Measurements from ENCODE around the gene UVRAG. TPM values are rescaled to one million over a fixed set of nuclear protein-coding genes. Genes with fewer than 3 reads are reported as not detected.
"Not testable (repeated sequence)": the region's sequence is repeated elsewhere in the genome, so short reads cannot be mapped to it uniquely, and the experiment has no call there.

UVRAG gene
- polyA plus RNA-seq, 4 donors: 17.1 to 21.4 (median 18.3) TPM

GRCh38 chr11:75873417-75874221 is 58.6 kb downstream of the UVRAG start:
- no peak for DNase-seq (ENCODE audit: low read depth in 4 of 4, low spot score in 3 of 4)

GRCh38 chr11:75874684-75875341 is 59.8 kb downstream of the UVRAG start:
- no peak for DNase-seq (ENCODE audit: low read depth in 4 of 4, low spot score in 3 of 4)

- not testable (repeated sequence) for DNase-seq (ENCODE audit: low read depth in 4 of 4, low spot score in 3 of 4)
Observed at GRCh38 chr11:75877327-75877726, 62.3 kb downstream of the UVRAG start.

GRCh38 chr11:75877931-75878330 is 62.9 kb downstream of the UVRAG start:
- not testable (repeated sequence) for DNase-seq (ENCODE audit: low read depth in 4 of 4, low spot score in 3 of 4)

- no peak for DNase-seq (ENCODE audit: low read depth in 4 of 4, low spot score in 3 of 4)
Observed at GRCh38 chr11:75878933-75879332, 63.9 kb downstream of the UVRAG start.

GRCh38 chr11:75879737-75880136 is 64.7 kb downstream of the UVRAG start:
- DNase-seq (ENCODE audit: low read depth in 4 of 4, low spot score in 3 of 4): no peak

GRCh38 chr11:75880343-75880742 is 65.3 kb downstream of the UVRAG start:
- not testable (repeated sequence) for DNase-seq (ENCODE audit: low read depth in 4 of 4, low spot score in 3 of 4)

- DNase-seq (ENCODE audit: low read depth in 4 of 4, low spot score in 3 of 4): no peak
Observed at GRCh38 chr11:75884321-75884720, 69.3 kb downstream of the UVRAG start.

GRCh38 chr11:75888416-75888815 is 73.4 kb downstream of the UVRAG start:
- DNase-seq (ENCODE audit: low read depth in 4 of 4, low spot score in 3 of 4): no peak

- DNase-seq (ENCODE audit: low read depth in 4 of 4, low spot score in 3 of 4): no peak
Observed at GRCh38 chr11:75891947-75892739, 77.1 kb downstream of the UVRAG start.

- DNase-seq (ENCODE audit: low read depth in 4 of 4, low spot score in 3 of 4): no peak
Observed at GRCh38 chr11:75893251-75893650, 78.2 kb downstream of the UVRAG start.

- DNase-seq (ENCODE audit: low read depth in 4 of 4, low spot score in 3 of 4): no peak
Observed at GRCh38 chr11:75894036-75894585, 79.1 kb downstream of the UVRAG start.

GRCh38 chr11:75896843-75897419 is 81.9 kb downstream of the UVRAG start:
- DNase-seq (ENCODE audit: low read depth in 4 of 4, low spot score in 3 of 4): peak in 3 of 4 donors; percentile 7 to 22 (median 8)

GRCh38 chr11:75898871-75899270 is 83.9 kb downstream of the UVRAG start:
- no peak for DNase-seq (ENCODE audit: low read depth in 4 of 4, low spot score in 3 of 4)

GRCh38 chr11:75899806-75900205 is 84.8 kb downstream of the UVRAG start:
- DNase-seq (ENCODE audit: low read depth in 4 of 4, low spot score in 3 of 4): no peak

GRCh38 chr11:75900848-75901247 is 85.8 kb downstream of the UVRAG start:
- DNase-seq (ENCODE audit: low read depth in 4 of 4, low spot score in 3 of 4): no peak

- no peak for DNase-seq (ENCODE audit: low read depth in 4 of 4, low spot score in 3 of 4)
Observed at GRCh38 chr11:75902631-75903030, 87.6 kb downstream of the UVRAG start.

GRCh38 chr11:75903276-75903675 is 88.3 kb downstream of the UVRAG start:
- no peak for DNase-seq (ENCODE audit: low read depth in 4 of 4, low spot score in 3 of 4)

- DNase-seq (ENCODE audit: low read depth in 4 of 4, low spot score in 3 of 4): no peak
Observed at GRCh38 chr11:75905434-75905833, 90.4 kb downstream of the UVRAG start.

- DNase-seq (ENCODE audit: low read depth in 4 of 4, low spot score in 3 of 4): no peak
Observed at GRCh38 chr11:75907906-75908527, 93.0 kb downstream of the UVRAG start.
